ENCODE results near the gene TSEN54.

TSEN54 gene

DNA sequence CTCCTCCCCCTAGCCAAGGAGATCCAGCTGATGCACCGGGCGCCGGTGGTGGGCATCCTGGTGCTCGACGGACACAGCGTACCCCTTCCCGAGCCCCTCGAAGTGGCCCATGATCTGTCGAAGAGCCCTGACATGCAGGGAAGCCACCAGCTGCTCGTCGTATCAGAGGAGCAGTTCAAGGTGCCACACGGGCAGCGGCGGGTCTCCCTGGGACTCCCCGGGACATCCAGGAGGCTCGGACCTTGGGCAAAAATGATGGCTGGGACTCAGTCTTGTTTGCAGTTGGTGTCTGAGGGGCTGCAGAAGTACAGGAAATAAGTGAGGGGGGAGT is 55.5 kb downstream of the TSEN54 start:
- no peak overlapping the region for H3K4me2 ChIP-seq (ENCODE audit: low read length)
- no peaks in the 10 kb centered on the region for H3K36me3 ChIP-seq (ENCODE audit: control insufficient read depth, insufficient read depth, low read length)
- H3K9ac ChIP-seq: no peak overlapping the region
- no peaks in the 10 kb centered on the region for H3K79me2 ChIP-seq
- no peak overlapping the region for H3K27ac ChIP-seq
- H3K4me1 ChIP-seq: no peaks in the 10 kb centered on the region
- no peak overlapping the region for H2AFZ ChIP-seq
- H3K4me3 ChIP-seq (ENCODE audit: low read depth, low read length): no peak overlapping the region
- TF ChIP-seq, protein P1, sequence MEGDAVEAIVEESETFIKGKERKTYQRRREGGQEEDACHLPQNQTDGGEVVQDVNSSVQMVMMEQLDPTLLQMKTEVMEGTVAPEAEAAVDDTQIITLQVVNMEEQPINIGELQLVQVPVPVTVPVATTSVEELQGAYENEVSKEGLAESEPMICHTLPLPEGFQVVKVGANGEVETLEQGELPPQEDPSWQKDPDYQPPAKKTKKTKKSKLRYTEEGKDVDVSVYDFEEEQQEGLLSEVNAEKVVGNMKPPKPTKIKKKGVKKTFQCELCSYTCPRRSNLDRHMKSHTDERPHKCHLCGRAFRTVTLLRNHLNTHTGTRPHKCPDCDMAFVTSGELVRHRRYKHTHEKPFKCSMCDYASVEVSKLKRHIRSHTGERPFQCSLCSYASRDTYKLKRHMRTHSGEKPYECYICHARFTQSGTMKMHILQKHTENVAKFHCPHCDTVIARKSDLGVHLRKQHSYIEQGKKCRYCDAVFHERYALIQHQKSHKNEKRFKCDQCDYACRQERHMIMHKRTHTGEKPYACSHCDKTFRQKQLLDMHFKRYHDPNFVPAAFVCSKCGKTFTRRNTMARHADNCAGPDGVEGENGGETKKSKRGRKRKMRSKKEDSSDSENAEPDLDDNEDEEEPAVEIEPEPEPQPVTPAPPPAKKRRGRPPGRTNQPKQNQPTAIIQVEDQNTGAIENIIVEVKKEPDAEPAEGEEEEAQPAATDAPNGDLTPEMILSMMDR (IDR thresholded peaks at IDR 0.05): no peak
- no peaks in the 10 kb centered on the region for H3K27me3 ChIP-seq (ENCODE audit: control insufficient read depth, insufficient read depth, low read length)
- H3K9me3 ChIP-seq (ENCODE audit: control insufficient read depth, low read length): no peaks in the 10 kb centered on the region

DNA sequence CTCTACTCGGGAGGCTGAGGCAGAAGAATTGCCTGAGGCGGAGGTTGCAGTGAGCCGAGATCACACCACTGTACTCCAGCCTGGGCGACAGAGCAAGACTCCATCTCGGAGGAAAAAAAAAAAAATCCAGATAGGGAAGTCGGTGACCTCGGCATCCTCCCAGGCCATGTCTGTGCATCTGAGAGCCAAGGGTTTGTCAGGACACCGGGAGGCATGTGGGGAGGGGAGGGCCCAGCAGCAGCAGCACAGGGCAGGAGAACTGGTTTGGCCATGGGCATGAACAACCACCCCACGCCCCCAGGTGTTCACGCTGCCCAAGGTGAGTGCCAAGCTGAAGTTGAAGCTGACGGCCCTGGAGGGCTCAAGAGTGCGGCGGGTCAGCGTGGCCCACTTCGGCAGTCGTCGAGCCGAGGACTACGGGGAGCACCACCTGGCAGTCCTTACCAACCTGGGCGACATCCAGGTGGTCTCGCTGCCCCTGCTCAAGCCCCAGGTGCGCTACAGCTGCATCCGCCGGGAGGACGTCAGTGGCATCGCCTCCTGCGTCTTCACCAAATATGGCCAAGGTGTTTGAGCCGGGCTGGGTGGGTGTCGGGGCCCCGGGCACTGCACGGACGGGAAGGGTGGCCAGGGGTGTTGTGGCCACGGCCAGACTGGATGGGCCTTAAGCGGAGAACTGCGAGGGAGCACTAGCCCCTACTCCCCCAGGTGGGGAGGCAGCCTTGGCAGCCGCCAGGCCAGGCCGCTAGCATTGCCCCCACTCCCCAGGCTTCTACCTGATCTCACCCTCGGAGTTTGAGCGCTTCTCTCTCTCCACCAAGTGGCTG is 56.6 kb downstream of the TSEN54 start:
- no peak overlapping the region for H3K9ac ChIP-seq
- no peaks in the 10 kb centered on the region for H3K4me1 ChIP-seq
- H3K27ac ChIP-seq: no peak overlapping the region
- no peaks in the 10 kb centered on the region for H3K79me2 ChIP-seq
- no peak overlapping the region for H3K4me3 ChIP-seq (ENCODE audit: low read depth, low read length)
- no peak overlapping the region for H2AFZ ChIP-seq
- H3K36me3 ChIP-seq (ENCODE audit: control insufficient read depth, insufficient read depth, low read length): no peaks in the 10 kb centered on the region
- H3K9me3 ChIP-seq (ENCODE audit: control insufficient read depth, low read length): no peaks in the 10 kb centered on the region
- TF ChIP-seq, protein P1 (IDR thresholded peaks at IDR 0.05): no peak
- no peaks in the 10 kb centered on the region for H3K27me3 ChIP-seq (ENCODE audit: control insufficient read depth, insufficient read depth, low read length)
- H3K4me2 ChIP-seq (ENCODE audit: low read length): no peak overlapping the region

DNA sequence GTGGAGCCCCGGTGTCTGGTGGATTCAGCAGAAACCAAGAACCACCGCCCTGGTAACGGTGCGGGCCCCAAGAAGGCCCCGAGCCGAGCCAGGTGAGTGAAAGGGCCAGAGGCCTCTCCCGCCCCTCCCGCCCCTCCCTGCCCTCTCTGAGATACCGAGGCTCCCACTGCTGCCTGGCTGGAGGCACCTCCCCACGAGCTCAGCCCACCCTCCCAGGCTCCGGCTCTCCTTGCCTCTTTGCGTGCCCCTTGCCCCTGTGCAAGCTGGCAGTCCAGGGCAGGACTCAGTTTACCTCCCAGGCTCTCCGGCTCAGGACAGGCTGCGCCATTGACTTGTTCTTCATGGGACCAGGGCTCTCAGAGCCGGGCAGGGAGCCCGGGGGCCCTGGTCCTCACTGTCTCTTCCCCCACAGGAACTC is 57.2 kb downstream of the TSEN54 start:
- Histone ChIP-seq H3K9me3 (ENCODE audit: control insufficient read depth, low read length) (no peaks in the 10 kb centered on the region), H3K4me3 (ENCODE audit: low read depth, low read length) (no peak overlapping the region), H3K27me3 (ENCODE audit: control insufficient read depth, insufficient read depth, low read length) (no peaks in the 10 kb centered on the region), H3K36me3 (ENCODE audit: control insufficient read depth, insufficient read depth, low read length) (no peaks in the 10 kb centered on the region), H3K79me2 (no peaks in the 10 kb centered on the region), H3K27ac (no peak overlapping the region), H3K4me2 (ENCODE audit: low read length) (no peak overlapping the region), H2AFZ (no peak overlapping the region), H3K9ac (no peak overlapping the region), H3K4me1 (no peaks in the 10 kb centered on the region)
- TF ChIP-seq, protein P1 (IDR thresholded peaks at IDR 0.05): no peak

DNA sequence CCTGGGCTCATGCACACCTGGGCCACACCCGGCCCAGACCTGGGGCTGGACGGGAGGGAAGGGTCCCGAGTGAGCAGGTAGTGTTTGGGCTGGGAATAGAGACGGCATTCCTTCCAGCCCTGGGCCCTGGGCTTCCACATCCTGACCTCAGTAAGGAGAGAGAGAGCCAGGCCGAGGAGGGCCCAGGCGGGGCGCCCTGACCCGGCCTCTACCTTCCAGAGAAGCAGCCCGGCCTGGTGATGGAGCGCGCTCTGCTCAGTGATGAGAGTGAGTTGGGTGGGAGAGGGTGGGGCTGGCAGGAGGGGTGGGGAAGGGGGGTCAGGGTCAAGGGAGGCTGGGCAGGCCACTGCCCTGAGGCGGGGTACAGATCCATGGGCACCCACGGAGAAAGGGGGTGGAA is 57.7 kb downstream of the TSEN54 start:
- H3K79me2 ChIP-seq: no peaks in the 10 kb centered on the region
- H3K27me3 ChIP-seq (ENCODE audit: control insufficient read depth, insufficient read depth, low read length): no peaks in the 10 kb centered on the region
- H3K4me2 ChIP-seq (ENCODE audit: low read length): no peak overlapping the region
- no peak overlapping the region for H2AFZ ChIP-seq
- H3K9ac ChIP-seq: no peak overlapping the region
- no peaks in the 10 kb centered on the region for H3K4me1 ChIP-seq
- TF ChIP-seq, protein P1 (IDR thresholded peaks at IDR 0.05): no peak
- no peak overlapping the region for H3K27ac ChIP-seq
- no peaks in the 10 kb centered on the region for H3K36me3 ChIP-seq (ENCODE audit: control insufficient read depth, insufficient read depth, low read length)
- no peaks in the 10 kb centered on the region for H3K9me3 ChIP-seq (ENCODE audit: control insufficient read depth, low read length)
- H3K4me3 ChIP-seq (ENCODE audit: low read depth, low read length): no peak overlapping the region
